Liver (tissue), 9 donors: Measurements from ENCODE around the gene GRK5. TPM values are rescaled to one million over a fixed set of nuclear protein-coding genes. Genes with fewer than 3 reads are reported as not detected.

ENCODE experiments used
- DNase-seq: peaks from one replicate; pipeline ENCODE4 v3.0.0-alpha.2; 2017; ENCODE audit warnings: low spot score
- H3K27ac ChIP-seq, 2 donors: one replicate each; pipeline ENCODE4 v1.7.0; 2013; ENCODE audit warnings: inconsistent platforms in 2 of 2, low read length in 2 of 2, control low read depth in 1 of 2, low read depth in 1 of 2, mild to moderate bottlenecking in 1 of 2
- H3K27me3 ChIP-seq, 4 donors: one replicate each; pipeline versions ENCODE4 v1.6.1 to v1.7.0; 2013; ENCODE audit warnings: low read length in 3 of 4, inconsistent platforms in 1 of 4, mild to moderate bottlenecking in 1 of 4, moderate library complexity in 1 of 4; ENCODE audit not compliant: control insufficient read depth in 4 of 4, insufficient read depth in 4 of 4
- H3K36me3 ChIP-seq, 4 donors: one replicate each; pipeline versions ENCODE4 v1.6.1 to v1.7.0; 2013; ENCODE audit warnings: low read length in 3 of 4, mild to moderate bottlenecking in 3 of 4, low read depth in 1 of 4, moderate library complexity in 1 of 4; ENCODE audit not compliant: control insufficient read depth in 4 of 4, insufficient read depth in 3 of 4
- H3K4me1 ChIP-seq, 4 donors: one replicate each; pipeline versions ENCODE4 v1.6.1 to v1.7.0; 2013; ENCODE audit warnings: low read length in 3 of 4, mild to moderate bottlenecking in 3 of 4, moderate library complexity in 1 of 4; ENCODE audit not compliant: control insufficient read depth in 4 of 4, insufficient read depth in 4 of 4
- H3K4me3 ChIP-seq, 3 donors: one replicate each; pipeline versions ENCODE4 v1.6.1 to v1.7.0; 2013; ENCODE audit warnings: low read length in 3 of 3, control low read depth in 1 of 3, low read depth in 1 of 3, mild to moderate bottlenecking in 1 of 3
- H3K9ac ChIP-seq, 2 donors: one replicate each; pipeline ENCODE4 v1.7.0; 2013; ENCODE audit warnings: low read length in 2 of 2, mild to moderate bottlenecking in 2 of 2, moderate library complexity in 2 of 2, control low read depth in 1 of 2, low read depth in 1 of 2
- H3K9me3 ChIP-seq, 4 donors: one replicate each; pipeline versions ENCODE4 v1.6.1 to v1.7.0; 2013; ENCODE audit warnings: low read length in 3 of 4; ENCODE audit not compliant: control insufficient read depth in 4 of 4
- ATF3 ChIP-seq: IDR thresholded peaks from 2 replicates; pipeline ENCODE4 v1.6.1; 2016; ENCODE audit warnings: antibody characterized with exemption
- CTCF ChIP-seq: fragments of 150-350 bp; IDR thresholded peaks from 2 replicates; pipeline ENCODE4 v1.5.1; 2017; ENCODE audit warnings: improper control_type of control experiment, low read depth, low read length; ENCODE audit not compliant: missing input control
- EGR1 ChIP-seq, 2 donors: IDR thresholded peaks; 2 replicates each; pipeline ENCODE4 v1.6.1; 2016 to 2018; ENCODE audit warnings: antibody characterized with exemption in 2 of 2, low read depth in 2 of 2
- FOXA1 ChIP-seq: IDR thresholded peaks from 2 replicates; pipeline ENCODE4 v1.6.1; 2016; ENCODE audit warnings: antibody characterized with exemption
- FOXA2 ChIP-seq: IDR thresholded peaks from 2 replicates; pipeline ENCODE4 v1.6.1; 2016; ENCODE audit warnings: antibody characterized with exemption
- GABPA ChIP-seq, 2 donors: IDR thresholded peaks in 1 of 2; conservative IDR thresholded peaks in 1 of 2; 2 replicates each; pipeline ENCODE4 v1.6.1; 2016; ENCODE audit warnings: antibody characterized with exemption in 2 of 2, mild to moderate bottlenecking in 1 of 2, moderate library complexity in 1 of 2
- HNF4A ChIP-seq, 2 donors: conservative IDR thresholded peaks; 2 replicates each; pipeline ENCODE4 v1.6.1; 2016; ENCODE audit warnings: antibody characterized with exemption in 2 of 2, mild to moderate bottlenecking in 2 of 2
- JUND ChIP-seq, 2 donors: IDR thresholded peaks; 2 replicates each; pipeline ENCODE4 v1.6.1; 2016; ENCODE audit warnings: antibody characterized with exemption in 2 of 2
- MAX ChIP-seq: IDR thresholded peaks from 2 replicates; pipeline ENCODE4 v1.6.1; 2016; ENCODE audit warnings: antibody characterized with exemption
- NR2F2 ChIP-seq: IDR thresholded peaks from 2 replicates; pipeline ENCODE4 v1.6.1; 2016; ENCODE audit warnings: antibody characterized with exemption
- RAD21 ChIP-seq, 2 donors: IDR thresholded peaks; 2 replicates each; pipeline ENCODE4 v1.6.1; 2016; ENCODE audit warnings: antibody characterized with exemption in 2 of 2, mild to moderate bottlenecking in 2 of 2
- RXRA ChIP-seq, 2 donors: IDR thresholded peaks; 2 replicates each; pipeline ENCODE4 v1.6.1; 2017 to 2018; ENCODE audit warnings: antibody characterized with exemption in 2 of 2, mild to moderate bottlenecking in 1 of 2
- SP1 ChIP-seq: IDR thresholded peaks from 2 replicates; pipeline ENCODE4 v1.6.1; 2018; ENCODE audit warnings: antibody characterized with exemption, mild to moderate bottlenecking
- TAF1 ChIP-seq: conservative IDR thresholded peaks from 2 replicates; pipeline ENCODE4 v1.6.1; 2016; ENCODE audit warnings: antibody characterized with exemption, mild to moderate bottlenecking
- YY1 ChIP-seq: IDR thresholded peaks from 2 replicates; pipeline ENCODE4 v1.6.1; 2016; ENCODE audit warnings: antibody characterized with exemption, mild to moderate bottlenecking
- WGBS: extraction: QIAGEN DNeasy Blood & Tissue Kit; methylation state at CpG from one replicate; pipeline ENCODE4 v1.1.7; 2013; 5-methylcytosine and 5-hydroxymethylcytosine counted together
- polyA plus RNA-seq, 2 donors: library from polyadenylated mRNA; stranded (reverse) in 1 of 2; unstranded in 1 of 2; fragments of 200-250 nt in 1 of 2; fragments of >200 nt in 1 of 2; fragmentation: Nextera tagmentation in 1 of 2; extraction: Ambion mirVana in 1 of 2; gene quantifications; one replicate each; pipeline versions ENCODE4 v1.2.1 to v1.2.3, GENCODE V29; 2013 to 2015
- total RNA-seq, 2 donors: library from RNA; depleted of rRNA; stranded (reverse); fragments of >200 nt; gene quantifications; one replicate each; pipeline ENCODE4 v1.2.3, GENCODE V29; 2014
- TF ChIP-seq, protein P1 (sequence below): IDR thresholded peaks from 2 replicates; pipeline ENCODE4 v1.6.1; 2016; ENCODE audit warnings: antibody characterized with exemption, mild to moderate bottlenecking
- TF ChIP-seq, protein P2 (sequence below): IDR thresholded peaks from 2 replicates; pipeline ENCODE4 v1.6.1; 2016; ENCODE audit warnings: antibody characterized with exemption
- donor health status: healthy.
- donor health status: healthy.
- donor health status: healthy.
- donor health status: healthy.
- donor health status: healthy.

Gene GRK5
- total and polyA plus RNA-seq, 4 donors = 2.1 to 6.6 (median 5.1) TPM

DNA sequence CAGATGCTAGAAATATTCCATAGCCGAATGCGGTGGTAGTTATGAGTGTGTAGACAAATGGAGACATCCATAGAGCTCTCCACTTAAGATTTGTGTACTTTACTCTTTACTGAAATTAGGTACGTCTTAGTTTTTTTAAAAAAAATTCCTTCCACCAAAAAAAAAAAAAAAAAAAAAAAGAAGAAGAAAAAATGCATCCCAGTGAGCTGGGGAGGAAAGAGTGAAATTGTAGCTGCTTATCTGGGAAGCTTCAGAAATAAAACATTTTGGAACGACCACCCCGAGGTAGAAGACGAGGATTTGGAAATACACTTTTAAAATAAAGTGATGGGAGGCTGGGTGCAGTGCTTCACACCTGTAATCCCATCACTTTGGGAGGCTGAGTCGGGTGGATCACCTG lies 281.3 kb downstream of the GRK5 start:
- Histone ChIP-seq H3K4me1 (no peaks in the 10 kb centered on the region), H3K9ac (no peak overlapping the region), H3K4me3 (no peak overlapping the region), H3K27me3 (no peaks in the 10 kb centered on the region), H3K36me3 (no peaks in the 10 kb centered on the region), H3K27ac (no peak overlapping the region), H3K9me3 (no peaks in the 10 kb centered on the region)
- WGBS = 85% methylated on average over 7 of the region's 7 CpGs
- TF ChIP-seq RAD21 (IDR thresholded peaks at IDR 0.05) (no peak), FOXA1 (no peak), JUND (IDR thresholded peaks at IDR 0.05) (no peak), GABPA (IDR thresholded peaks at IDR 0.05 in 1 of 2, conservative IDR thresholded peaks at IDR 0.05 in 1 of 2) (no peak), MAX (no peak), YY1 (no peak), CTCF (no peak), RXRA (IDR thresholded peaks at IDR 0.05) (no peak), EGR1 (IDR thresholded peaks at IDR 0.05; ENCODE audit: low read depth in 2 of 2) (no peak)
- no peak for DNase-seq

- no peaks in the 10 kb centered on the region for H3K9me3 ChIP-seq
- H3K36me3 ChIP-seq = no peaks in the 10 kb centered on the region
- no peak overlapping the region for H3K9ac ChIP-seq
- TF ChIP-seq YY1 (no peak), SP1 (no peak), JUND (IDR thresholded peaks at IDR 0.05) (no peak), NR2F2 (no peak), ATF3 (no peak), TAF1 (no peak), GABPA (IDR thresholded peaks at IDR 0.05 in 1 of 2, conservative IDR thresholded peaks at IDR 0.05 in 1 of 2) (no peak)
- 59% methylated on average over 5 of the region's 5 CpGs for WGBS
- H3K4me1 ChIP-seq = no peaks in the 10 kb centered on the region
- H3K27ac ChIP-seq = no peak overlapping the region
- DNase-seq = no peak
- H3K4me3 ChIP-seq = no peak overlapping the region
- H3K27me3 ChIP-seq = no peaks in the 10 kb centered on the region
These were observed 282.6 kb downstream of the GRK5 start for GRCh38 chr10:119489991-119490326.

DNA sequence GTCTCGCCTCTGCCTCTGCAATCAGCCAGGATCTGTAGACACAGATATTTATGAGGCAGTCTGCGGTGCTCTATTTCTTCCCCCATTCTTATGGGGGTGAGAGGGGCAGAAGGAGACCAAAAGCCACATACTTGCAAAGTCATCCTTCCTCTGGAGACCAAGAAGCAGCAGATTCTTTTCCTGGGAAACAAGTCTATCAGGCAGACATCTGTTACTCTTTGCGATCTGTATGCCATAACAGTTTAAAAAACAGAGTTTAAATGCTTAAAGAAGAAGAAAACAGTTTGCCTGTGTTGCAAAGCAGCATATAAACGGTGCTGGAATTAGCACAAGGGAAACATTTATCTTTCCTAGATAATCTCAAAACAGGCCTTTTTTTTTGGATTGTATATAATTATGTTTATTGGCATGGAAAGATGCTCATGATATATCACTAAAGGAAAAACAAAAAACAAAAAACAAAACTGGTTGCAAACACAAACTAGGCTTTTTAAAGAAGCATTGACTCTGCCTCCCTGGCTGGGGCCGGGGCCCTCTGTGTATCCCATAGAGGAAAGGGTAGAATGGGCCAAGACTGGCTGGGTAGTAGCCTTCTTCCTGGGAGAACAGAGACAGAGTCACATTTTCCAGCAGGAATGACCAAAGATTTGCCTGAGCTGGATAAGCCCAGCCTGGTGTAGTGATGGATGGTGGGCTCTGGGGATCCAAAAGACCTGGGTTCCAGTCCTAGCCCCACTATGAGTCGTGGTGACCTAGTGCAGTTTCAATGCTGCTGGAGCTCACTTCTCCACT lies 284.8 kb downstream of the GRK5 start:
- Histone ChIP-seq H3K27me3 (no peaks in the 10 kb centered on the region), H3K9ac (no peak overlapping the region), H3K36me3 (no peaks in the 10 kb centered on the region), H3K9me3 (no peaks in the 10 kb centered on the region), H3K4me3 (no peak overlapping the region), H3K4me1 (no peaks in the 10 kb centered on the region), H3K27ac (no peak overlapping the region)
- 82% methylated on average over 6 of the region's 6 CpGs for WGBS
- DNase-seq = no peak
- TF ChIP-seq FOXA1 (no peak), GABPA (IDR thresholded peaks at IDR 0.05 in 1 of 2, conservative IDR thresholded peaks at IDR 0.05 in 1 of 2) (no peak), JUND (IDR thresholded peaks at IDR 0.05) (no peak), HNF4A (conservative IDR thresholded peaks at IDR 0.05) (no peak), EGR1 (IDR thresholded peaks at IDR 0.05; ENCODE audit: low read depth in 2 of 2) (no peak), SP1 (no peak), MAX (no peak), YY1 (no peak), TAF1 (no peak), ATF3 (no peak), FOXA2 (no peak)
- TF ChIP-seq, protein P1, sequence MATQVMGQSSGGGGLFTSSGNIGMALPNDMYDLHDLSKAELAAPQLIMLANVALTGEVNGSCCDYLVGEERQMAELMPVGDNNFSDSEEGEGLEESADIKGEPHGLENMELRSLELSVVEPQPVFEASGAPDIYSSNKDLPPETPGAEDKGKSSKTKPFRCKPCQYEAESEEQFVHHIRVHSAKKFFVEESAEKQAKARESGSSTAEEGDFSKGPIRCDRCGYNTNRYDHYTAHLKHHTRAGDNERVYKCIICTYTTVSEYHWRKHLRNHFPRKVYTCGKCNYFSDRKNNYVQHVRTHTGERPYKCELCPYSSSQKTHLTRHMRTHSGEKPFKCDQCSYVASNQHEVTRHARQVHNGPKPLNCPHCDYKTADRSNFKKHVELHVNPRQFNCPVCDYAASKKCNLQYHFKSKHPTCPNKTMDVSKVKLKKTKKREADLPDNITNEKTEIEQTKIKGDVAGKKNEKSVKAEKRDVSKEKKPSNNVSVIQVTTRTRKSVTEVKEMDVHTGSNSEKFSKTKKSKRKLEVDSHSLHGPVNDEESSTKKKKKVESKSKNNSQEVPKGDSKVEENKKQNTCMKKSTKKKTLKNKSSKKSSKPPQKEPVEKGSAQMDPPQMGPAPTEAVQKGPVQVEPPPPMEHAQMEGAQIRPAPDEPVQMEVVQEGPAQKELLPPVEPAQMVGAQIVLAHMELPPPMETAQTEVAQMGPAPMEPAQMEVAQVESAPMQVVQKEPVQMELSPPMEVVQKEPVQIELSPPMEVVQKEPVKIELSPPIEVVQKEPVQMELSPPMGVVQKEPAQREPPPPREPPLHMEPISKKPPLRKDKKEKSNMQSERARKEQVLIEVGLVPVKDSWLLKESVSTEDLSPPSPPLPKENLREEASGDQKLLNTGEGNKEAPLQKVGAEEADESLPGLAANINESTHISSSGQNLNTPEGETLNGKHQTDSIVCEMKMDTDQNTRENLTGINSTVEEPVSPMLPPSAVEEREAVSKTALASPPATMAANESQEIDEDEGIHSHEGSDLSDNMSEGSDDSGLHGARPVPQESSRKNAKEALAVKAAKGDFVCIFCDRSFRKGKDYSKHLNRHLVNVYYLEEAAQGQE = no peak
- TF ChIP-seq, protein P2, sequence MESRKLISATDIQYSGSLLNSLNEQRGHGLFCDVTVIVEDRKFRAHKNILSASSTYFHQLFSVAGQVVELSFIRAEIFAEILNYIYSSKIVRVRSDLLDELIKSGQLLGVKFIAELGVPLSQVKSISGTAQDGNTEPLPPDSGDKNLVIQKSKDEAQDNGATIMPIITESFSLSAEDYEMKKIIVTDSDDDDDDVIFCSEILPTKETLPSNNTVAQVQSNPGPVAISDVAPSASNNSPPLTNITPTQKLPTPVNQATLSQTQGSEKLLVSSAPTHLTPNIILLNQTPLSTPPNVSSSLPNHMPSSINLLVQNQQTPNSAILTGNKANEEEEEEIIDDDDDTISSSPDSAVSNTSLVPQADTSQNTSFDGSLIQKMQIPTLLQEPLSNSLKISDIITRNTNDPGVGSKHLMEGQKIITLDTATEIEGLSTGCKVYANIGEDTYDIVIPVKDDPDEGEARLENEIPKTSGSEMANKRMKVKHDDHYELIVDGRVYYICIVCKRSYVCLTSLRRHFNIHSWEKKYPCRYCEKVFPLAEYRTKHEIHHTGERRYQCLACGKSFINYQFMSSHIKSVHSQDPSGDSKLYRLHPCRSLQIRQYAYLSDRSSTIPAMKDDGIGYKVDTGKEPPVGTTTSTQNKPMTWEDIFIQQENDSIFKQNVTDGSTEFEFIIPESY = no peak
